Trophoblast cell (in vitro differentiated cells and primary cell): Measurements from ENCODE around the gene CLCNKA.
A peak's percentile ranks its signal among the peaks of the same experiment; 100 is the strongest.

Experiments
- DNase-seq, 2 donors: peaks; one replicate each; pipeline ENCODE4 v3.0.0-alpha.2; 2016
- H2AFZ ChIP-seq: 2 replicates; pipeline ENCODE4 v1.6.1; 2013; ENCODE audit warnings: low read length, moderate library complexity, mild to moderate bottlenecking; ENCODE audit not compliant: insufficient read depth, poor library complexity
- H2AK5ac ChIP-seq: 2 replicates; pipeline ENCODE4 v1.6.1; 2013; ENCODE audit warnings: mild to moderate bottlenecking, low read length
- H2BK120ac ChIP-seq: 2 replicates; pipeline ENCODE4 v1.6.1; 2013; ENCODE audit warnings: low read length, mild to moderate bottlenecking, moderate library complexity; ENCODE audit not compliant: insufficient read depth, poor library complexity
- H2BK12ac ChIP-seq: 2 replicates; pipeline ENCODE4 v1.6.1; 2013; ENCODE audit warnings: mild to moderate bottlenecking, low read length, moderate library complexity
- H2BK5ac ChIP-seq: 2 replicates; pipeline ENCODE4 v1.6.1; 2013; ENCODE audit warnings: low read length, low read depth, moderate library complexity, mild to moderate bottlenecking; ENCODE audit not compliant: poor library complexity
- H3K14ac ChIP-seq: 2 replicates; pipeline ENCODE4 v1.6.1; 2013; ENCODE audit warnings: mild to moderate bottlenecking, low read length
- H3K18ac ChIP-seq: 2 replicates; pipeline ENCODE4 v1.6.1; 2013; ENCODE audit warnings: mild to moderate bottlenecking, low read length
- H3K23ac ChIP-seq: 2 replicates; pipeline ENCODE4 v1.6.1; 2013; ENCODE audit warnings: low read length
- H3K27ac ChIP-seq: 2 replicates; pipeline ENCODE4 v1.5.1; 2013; ENCODE audit warnings: low read depth, mild to moderate bottlenecking, inconsistent platforms, low read length, moderate library complexity
- H3K27me3 ChIP-seq: 2 replicates; pipeline ENCODE4 v1.6.1; 2013; ENCODE audit warnings: inconsistent platforms, mild to moderate bottlenecking, low read length, moderate library complexity; ENCODE audit not compliant: insufficient read depth
- H3K36me3 ChIP-seq, 2 experiments: 1 replicate in 1 of 2; 2 replicates in 1 of 2; pipeline ENCODE4 v1.6.1; 2013; ENCODE audit warnings: low read length in 2 of 2, mild to moderate bottlenecking in 2 of 2, moderate library complexity in 1 of 2; ENCODE audit not compliant: insufficient read depth in 2 of 2, control insufficient read depth in 1 of 2
- H3K4ac ChIP-seq: 2 replicates; pipeline ENCODE4 v1.6.1; 2013; ENCODE audit warnings: low read depth, mild to moderate bottlenecking, low read length, moderate library complexity
- H3K4me1 ChIP-seq, 2 experiments: 1 replicate in 1 of 2; 2 replicates in 1 of 2; pipeline ENCODE4 v1.6.1; 2013; ENCODE audit warnings: low read length in 2 of 2, mild to moderate bottlenecking in 2 of 2, moderate library complexity in 1 of 2; ENCODE audit not compliant: insufficient read depth in 2 of 2, control insufficient read depth in 1 of 2
- H3K4me2 ChIP-seq: 2 replicates; pipeline ENCODE4 v1.6.1; 2013; ENCODE audit warnings: inconsistent platforms, mild to moderate bottlenecking, low read length, moderate library complexity
- H3K4me3 ChIP-seq: 2 replicates; pipeline ENCODE4 v1.5.1; 2013; ENCODE audit warnings: mild to moderate bottlenecking, low read depth, low read length, inconsistent platforms
- H3K79me1 ChIP-seq: one replicate; pipeline ENCODE4 v1.6.1; 2013; ENCODE audit warnings: low read length
- H3K79me2 ChIP-seq: 2 replicates; pipeline ENCODE4 v1.6.1; 2013; ENCODE audit warnings: low read length, mild to moderate bottlenecking; ENCODE audit not compliant: control insufficient read depth, insufficient read depth, poor library complexity
- H3K9ac ChIP-seq: 2 replicates; pipeline ENCODE4 v1.6.1; 2013; ENCODE audit warnings: mild to moderate bottlenecking, low read length
- H3K9me3 ChIP-seq: 2 replicates; pipeline ENCODE4 v1.6.1; 2013; ENCODE audit warnings: low read depth, mild to moderate bottlenecking, control low read depth, inconsistent platforms, low read length; ENCODE audit not compliant: insufficient read depth
- H4K12ac ChIP-seq: 2 replicates; pipeline ENCODE4 v1.6.1; 2013; ENCODE audit warnings: low read depth, mild to moderate bottlenecking, low read length, moderate library complexity
- H4K8ac ChIP-seq: 2 replicates; pipeline ENCODE4 v1.6.1; 2013; ENCODE audit warnings: low read depth, mild to moderate bottlenecking, low read length, moderate library complexity
- H4K91ac ChIP-seq: one replicate; pipeline ENCODE4 v1.6.1; 2013; ENCODE audit warnings: low read depth, mild to moderate bottlenecking, low read length, moderate library complexity
- WGBS: extraction: QIAGEN DNeasy Blood & Tissue Kit; methylation state at CpG from one replicate; pipeline ENCODE4 v1.1.7; 2013; ENCODE audit warnings: missing lambda C conversion rate; ENCODE audit not compliant: insufficient read length, insufficient coverage; ENCODE audit errors: extremely low coverage; 5-methylcytosine and 5-hydroxymethylcytosine counted together

The CLCNKA gene

GRCh38 chr1:16013908-16014258, 8.0 kb upstream of the CLCNKA start:
- H3K14ac ChIP-seq = no peak overlapping the region
- no peak overlapping the region for H3K4ac ChIP-seq
- no peak overlapping the region for H2BK5ac ChIP-seq
- H4K91ac ChIP-seq = peak overlapping the region; percentile 69
- H3K4me2 ChIP-seq = no peak overlapping the region
- no peaks in the 10 kb centered on the region for H3K36me3 ChIP-seq
- H3K9ac ChIP-seq = no peak overlapping the region
- no peak overlapping the region for H3K18ac ChIP-seq
- H2BK12ac ChIP-seq = peak overlapping the region; percentile 1
- H2AK5ac ChIP-seq = no peak overlapping the region
- H4K12ac ChIP-seq = no peak overlapping the region
- no peak overlapping the region for H3K27ac ChIP-seq
- peaks cover 19% of the 10 kb centered on the region for H3K79me1 ChIP-seq
- H2BK120ac ChIP-seq = peak overlapping the region; percentile 2
- whole genome bisulfite sequencing = no CpG with 5 or more reads among the region's 4 CpGs
- no peaks in the 10 kb centered on the region for H3K79me2 ChIP-seq
- H2AFZ ChIP-seq = no peak overlapping the region
- no peak overlapping the region for H3K23ac ChIP-seq
- no peak overlapping the region for H4K8ac ChIP-seq
- H3K4me1 ChIP-seq = peaks cover 26 to 40% of the 10 kb centered on the region in 2 experiments
- DNase-seq = no peak
- H3K27me3 ChIP-seq = no peaks in the 10 kb centered on the region
- H3K4me3 ChIP-seq = no peak overlapping the region
- peaks cover 4% of the 10 kb centered on the region for H3K9me3 ChIP-seq

GRCh38 chr1:16014509-16015482, 7.0 kb upstream of the CLCNKA start:
- Histone ChIP-seq H3K9me3 (peaks cover under 1% of the 10 kb centered on the region), H3K23ac (no peak overlapping the region), H3K79me1 (peaks cover 24% of the 10 kb centered on the region), H2AFZ (no peak overlapping the region), H3K9ac (no peak overlapping the region), H3K18ac (no peak overlapping the region), H3K4ac (no peak overlapping the region), H3K14ac (no peak overlapping the region), H3K27ac (no peak overlapping the region), H4K12ac (no peak overlapping the region), H3K36me3 (no peaks in the 10 kb centered on the region), H2BK5ac (no peak overlapping the region), H2AK5ac (peak overlapping the region; percentile 49), H3K79me2 (no peaks in the 10 kb centered on the region), H2BK12ac (peak overlapping the region; percentile 7), H4K91ac (peak overlapping the region; percentile 42), H3K27me3 (no peaks in the 10 kb centered on the region), H3K4me1 (peaks cover 34 to 48% of the 10 kb centered on the region in 2 experiments), H3K4me2 (no peak overlapping the region), H2BK120ac (no peak overlapping the region), H3K4me3 (no peak overlapping the region), H4K8ac (no peak overlapping the region)
- DNase-seq = no peak
- WGBS = no CpG with 5 or more reads among the region's 17 CpGs

GRCh38 chr1:16015491-16015890, 6.3 kb upstream of the CLCNKA start:
- Histone ChIP-seq H3K23ac (no peak overlapping the region), H3K18ac (no peak overlapping the region), H4K91ac (peak overlapping the region; percentile 42), H3K14ac (no peak overlapping the region), H3K27ac (no peak overlapping the region), H3K4me1 (peaks cover 37 to 54% of the 10 kb centered on the region in 2 experiments), H3K4me3 (no peak overlapping the region), H3K36me3 (no peaks in the 10 kb centered on the region), H3K4ac (no peak overlapping the region), H4K8ac (no peak overlapping the region), H2AFZ (no peak overlapping the region), H2BK5ac (no peak overlapping the region), H3K79me1 (peaks cover 24% of the 10 kb centered on the region), H2BK12ac (peak overlapping the region; percentile 37), H3K9ac (no peak overlapping the region), H2AK5ac (peak overlapping the region; percentile 49), H2BK120ac (no peak overlapping the region), H3K4me2 (no peak overlapping the region), H3K79me2 (no peaks in the 10 kb centered on the region), H4K12ac (no peak overlapping the region), H3K9me3 (no peaks in the 10 kb centered on the region), H3K27me3 (no peaks in the 10 kb centered on the region)
- DNase-seq = no peak
- WGBS = no CpG with 5 or more reads among the region's 25 CpGs

GRCh38 chr1:16015960-16016901, 5.6 kb upstream of the CLCNKA start:
- Histone ChIP-seq H3K4ac (no peak overlapping the region), H2AFZ (no peak overlapping the region), H3K79me2 (no peaks in the 10 kb centered on the region), H2BK5ac (no peak overlapping the region), H3K9me3 (no peaks in the 10 kb centered on the region), H4K12ac (no peak overlapping the region), H3K9ac (no peak overlapping the region), H3K4me1 (peaks cover 37 to 54% of the 10 kb centered on the region in 2 experiments), H3K4me3 (no peak overlapping the region), H2BK120ac (no peak overlapping the region), H3K79me1 (peaks cover 24% of the 10 kb centered on the region), H2AK5ac (peak overlapping the region; percentile 49), H3K27me3 (no peaks in the 10 kb centered on the region), H3K18ac (no peak overlapping the region), H2BK12ac (peak overlapping the region; percentile 37), H3K36me3 (no peaks in the 10 kb centered on the region), H4K8ac (no peak overlapping the region), H3K14ac (no peak overlapping the region), H3K4me2 (no peak overlapping the region), H3K23ac (no peak overlapping the region), H3K27ac (no peak overlapping the region), H4K91ac (peak overlapping the region; percentile 42)
- DNase-seq = no peak
- no CpG with 5 or more reads among the region's 23 CpGs for WGBS
